IPS-NIHi7 (cell line): ENCODE measurements around the gene SH3RF1.

Experiments
- DNase-seq: peaks from one replicate; pipeline ENCODE4 v3.0.0; 2012; ENCODE audit warnings: mixed read lengths; ENCODE audit errors: extremely low spot score

SH3RF1 gene

GRCh38 chr4:169275180-169275579 lies 4.4 kb upstream of the SH3RF1 start:
- DNase-seq, result no peak

- DNase-seq, result no peak
Measured at GRCh38 chr4:169274033-169274432, 3.3 kb upstream of the SH3RF1 start.

- no peak for DNase-seq
Measured at GRCh38 chr4:169272265-169272886, 1.6 kb upstream of the SH3RF1 start.

GRCh38 chr4:169271692-169272007 lies 894 bp upstream of the SH3RF1 start:
- DNase-seq, result no peak

- peak; percentile 56 for DNase-seq
Measured at GRCh38 chr4:169269916-169270809, 593 bp downstream of the SH3RF1 start.

GRCh38 chr4:169268951-169269760 lies 1.6 kb downstream of the SH3RF1 start:
- no peak for DNase-seq

GRCh38 chr4:169267070-169267469 lies 3.7 kb downstream of the SH3RF1 start:
- DNase-seq, result no peak

- DNase-seq, result no peak
Measured at GRCh38 chr4:169266661-169267060, 4.1 kb downstream of the SH3RF1 start.

- no peak for DNase-seq
Measured at GRCh38 chr4:169266081-169266480, 4.7 kb downstream of the SH3RF1 start.

GRCh38 chr4:169263791-169264392 lies 6.9 kb downstream of the SH3RF1 start:
- DNase-seq, result no peak

GRCh38 chr4:169260217-169260866 lies 10.4 kb downstream of the SH3RF1 start:
- peak; percentile 20 for DNase-seq

GRCh38 chr4:169259271-169259670 lies 11.5 kb downstream of the SH3RF1 start:
- no peak for DNase-seq

GRCh38 chr4:169258141-169258540 lies 12.6 kb downstream of the SH3RF1 start:
- no peak for DNase-seq

GRCh38 chr4:169256856-169257761 lies 13.6 kb downstream of the SH3RF1 start:
- no peak for DNase-seq

GRCh38 chr4:169256101-169256612 lies 14.6 kb downstream of the SH3RF1 start:
- no peak for DNase-seq

GRCh38 chr4:169254546-169254983 lies 16.2 kb downstream of the SH3RF1 start:
- no peak for DNase-seq

- no peak for DNase-seq
Measured at GRCh38 chr4:169253904-169254303, 16.9 kb downstream of the SH3RF1 start.

GRCh38 chr4:169253113-169253671 lies 17.6 kb downstream of the SH3RF1 start:
- no peak for DNase-seq

- no peak for DNase-seq
Measured at GRCh38 chr4:169252339-169253112, 18.2 kb downstream of the SH3RF1 start.
